Erythroblast (primary cell): Measurements from ENCODE around the gene ZNF469.

Experiments used
- GATA1 ChIP-seq: IDR thresholded peaks from 2 replicates; pipeline ENCODE4 v1.6.1; 2011; ENCODE audit warnings: low read depth, mild to moderate bottlenecking, control low read depth, low read length, moderate library complexity
- POLR2A ChIP-seq: IDR thresholded peaks from 2 replicates; pipeline ENCODE4 v1.6.1; 2011; ENCODE audit warnings: mild to moderate bottlenecking, low read length

- no peak for TF ChIP-seq POLR2A
- no peak for TF ChIP-seq GATA1
Measured at GRCh38 chr16:88348377-88349152, 34.2 kb upstream of the ZNF469 start.
